Stimulated activated CD4-positive, alpha-beta T cell treated with anti-CD3 and anti-CD28 coated beads, Interleukin-2, amount 100 ng/mL, for 24 hours (primary cell): ENCODE results near the gene DGKG.

Experiments
- DNase-seq, 2 donors: peaks; one replicate each; pipeline ENCODE4 v3.0.0-alpha.2; 2020

Gene DGKG

GRCh38 chr3:186236357-186237020, 125.5 kb downstream of the DGKG start:
- DNase-seq: no peak

- DNase-seq: no peak
Measured at GRCh38 chr3:186235554-186235953, 126.5 kb downstream of the DGKG start.

- no peak for DNase-seq
Measured at GRCh38 chr3:186234152-186234551, 127.9 kb downstream of the DGKG start.

GRCh38 chr3:186226482-186226881, 135.6 kb downstream of the DGKG start:
- no peak for DNase-seq

GRCh38 chr3:186225603-186226002, 136.4 kb downstream of the DGKG start:
- no peak for DNase-seq

- no peak for DNase-seq
Measured at GRCh38 chr3:186224041-186224610, 137.9 kb downstream of the DGKG start.

- no peak for DNase-seq
Measured at GRCh38 chr3:186223476-186223875, 138.6 kb downstream of the DGKG start.

- DNase-seq: no peak
Measured at GRCh38 chr3:186221760-186222378, 140.2 kb downstream of the DGKG start.

- no peak for DNase-seq
Measured at GRCh38 chr3:186220911-186221645, 141.0 kb downstream of the DGKG start.

GRCh38 chr3:186220365-186220764, 141.7 kb downstream of the DGKG start:
- DNase-seq: no peak

GRCh38 chr3:186219211-186219638, 142.8 kb downstream of the DGKG start:
- no peak for DNase-seq

GRCh38 chr3:186218421-186218820, 143.6 kb downstream of the DGKG start:
- DNase-seq: no peak

- DNase-seq: no peak
Measured at GRCh38 chr3:186217820-186218164, 144.2 kb downstream of the DGKG start.

- DNase-seq: no peak
Measured at GRCh38 chr3:186216900-186217819, 144.9 kb downstream of the DGKG start.

GRCh38 chr3:186214670-186215069, 147.4 kb downstream of the DGKG start:
- no peak for DNase-seq

GRCh38 chr3:186213946-186214345, 148.1 kb downstream of the DGKG start:
- DNase-seq: no peak

- no peak for DNase-seq
Measured at GRCh38 chr3:186212611-186213010, 149.4 kb downstream of the DGKG start.

GRCh38 chr3:186210852-186211500, 151.1 kb downstream of the DGKG start:
- no peak for DNase-seq

- DNase-seq: no peak
Measured at GRCh38 chr3:186209810-186210752, 152.0 kb downstream of the DGKG start.

GRCh38 chr3:186208296-186208989, 153.6 kb downstream of the DGKG start:
- no peak for DNase-seq
